NCI-H1092 (cell line): ENCODE data around the gene AHNAK.
"Not testable (repeated sequence)": the region's sequence is repeated elsewhere in the genome, so short reads cannot be mapped to it uniquely, and the experiment has no call there.

Experiments used
- DNase-seq: peaks from one replicate; lab custom pipeline; 2025; lab: John Stamatoyannopoulos, UW

AHNAK gene

GRCh38 chr11:62516736-62517371, 29.8 kb downstream of the AHNAK start:
- DNase-seq = no peak

- no peak for DNase-seq
Measured at GRCh38 chr11:62514151-62514550, 32.5 kb downstream of the AHNAK start.

- DNase-seq = no peak
Measured at GRCh38 chr11:62513626-62514025, 33.0 kb downstream of the AHNAK start.

GRCh38 chr11:62512961-62513360, 33.6 kb downstream of the AHNAK start:
- DNase-seq = no peak

- DNase-seq = no peak
Measured at GRCh38 chr11:62508336-62509058, 38.1 kb downstream of the AHNAK start.

- no peak for DNase-seq
Measured at GRCh38 chr11:62507125-62507422, 39.5 kb downstream of the AHNAK start.

GRCh38 chr11:62506413-62507124, 40.0 kb downstream of the AHNAK start:
- no peak for DNase-seq

GRCh38 chr11:62505440-62506091, 41.0 kb downstream of the AHNAK start:
- DNase-seq = no peak

GRCh38 chr11:62505059-62505439, 41.6 kb downstream of the AHNAK start:
- no peak for DNase-seq

GRCh38 chr11:62504158-62504973, 42.2 kb downstream of the AHNAK start:
- no peak for DNase-seq

- no peak for DNase-seq
Measured at GRCh38 chr11:62502030-62502730, 44.4 kb downstream of the AHNAK start.

- peak; percentile 30 for DNase-seq
Measured at GRCh38 chr11:62501432-62501891, 45.1 kb downstream of the AHNAK start.

GRCh38 chr11:62500650-62501030, 46.0 kb downstream of the AHNAK start:
- DNase-seq = no peak

GRCh38 chr11:62499944-62500649, 46.5 kb downstream of the AHNAK start:
- no peak for DNase-seq

- DNase-seq = not testable (repeated sequence)
Measured at GRCh38 chr11:62499311-62499943, 47.2 kb downstream of the AHNAK start.

GRCh38 chr11:62498492-62499286, 47.9 kb downstream of the AHNAK start:
- no peak for DNase-seq

GRCh38 chr11:62498031-62498430, 48.6 kb downstream of the AHNAK start:
- no peak for DNase-seq

GRCh38 chr11:62497132-62497801, 49.3 kb downstream of the AHNAK start:
- DNase-seq = peak; percentile 5

- DNase-seq = no peak
Measured at GRCh38 chr11:62496676-62497075, 49.9 kb downstream of the AHNAK start.
